Caco-2 (cell line): ENCODE data around the gene PSMC5. TPM values are rescaled to one million over a fixed set of nuclear protein-coding genes. Genes with fewer than 3 reads are reported as not detected.

ENCODE experiments used
- BruUV-seq: library from RNA; stranded (reverse); fragments of 400-500 nt; replicated peaks from 2 replicates; lab custom pipeline; 2021; lab: Mats Ljungman, UMichigan
- CTCF ChIA-PET: fragments of 300-600 bp; sonication (Branson Sonifier 250); formaldehyde crosslinking; loops from one replicate; lab custom pipeline; 2022; ENCODE audit warnings: antibody characterized with exemption; lab: Charles Lee
- POLR2A ChIA-PET: fragments of 300-600 bp; sonication (Branson Sonifier 250); formaldehyde crosslinking; loops from one replicate; lab custom pipeline; 2022; ENCODE audit warnings: antibody characterized with exemption; lab: Charles Lee
- DNase-seq, 2 experiments: peaks; one replicate each; pipeline versions ENCODE4 v3.0.0 to v3.0.0-alpha.2; 2020 to 2022
- H3K27me3 ChIP-seq: replicated peaks from 2 replicates; pipeline ENCODE4 v1.6.0; 2011; ENCODE audit warnings: low read length; ENCODE audit not compliant: control insufficient read depth, insufficient read depth
- H3K36me3 ChIP-seq: 2 replicates; pipeline ENCODE4 v1.5.1; 2011; ENCODE audit warnings: low read length; ENCODE audit not compliant: control insufficient read depth, insufficient read depth
- H3K4me1 ChIP-seq: fragments of 250-450 bp; sonication (Bioruptor Pico); 2 replicates; pipeline ENCODE4 v1.5.1; 2020; ENCODE audit warnings: mild to moderate bottlenecking
- H3K4me3 ChIP-seq: 2 replicates; pipeline ENCODE4 v1.5.1; 2011; ENCODE audit warnings: low read depth, mild to moderate bottlenecking, control low read depth, low read length
- H3K9me3 ChIP-seq: fragments of 250-450 bp; sonication (Bioruptor Pico); 2 replicates; pipeline ENCODE4 v1.5.1; 2020; ENCODE audit warnings: mild to moderate bottlenecking, moderate library complexity
- H3K27ac Mint-ChIP-seq: one replicate; pipeline ENCODE4 v1.8.0; 2022; ENCODE audit warnings: mixed read lengths; ENCODE audit not compliant: unreplicated experiment
- H3K27me3 Mint-ChIP-seq: one replicate; pipeline ENCODE4 v1.8.0; 2022; ENCODE audit warnings: mixed read lengths; ENCODE audit not compliant: insufficient read depth, unreplicated experiment
- H3K36me3 Mint-ChIP-seq: one replicate; pipeline ENCODE4 v1.8.0; 2022; ENCODE audit warnings: mild to moderate bottlenecking, mixed read lengths; ENCODE audit not compliant: insufficient read depth, unreplicated experiment
- H3K4me1 Mint-ChIP-seq: one replicate; pipeline ENCODE4 v1.8.0; 2022; ENCODE audit warnings: low read depth, mixed read lengths; ENCODE audit not compliant: unreplicated experiment
- H3K4me3 Mint-ChIP-seq: one replicate; pipeline ENCODE4 v1.8.0; 2022; ENCODE audit warnings: mild to moderate bottlenecking, moderate library complexity, mixed read lengths; ENCODE audit not compliant: unreplicated experiment
- H3K9me3 Mint-ChIP-seq: one replicate; pipeline ENCODE4 v1.8.0; 2022; ENCODE audit warnings: mixed read lengths; ENCODE audit not compliant: unreplicated experiment
- CTCF ChIP-seq, 2 experiments: fragments of 200-600 bp in 1 of 2; IDR thresholded peaks; 1 replicate in 1 of 2; 2 replicates in 1 of 2; pipeline versions ENCODE4 v1.5.1 to v1.8.0; 2011 to 2022; ENCODE audit warnings: antibody characterized with exemption in 1 of 2, control low read depth in 1 of 2, inconsistent platforms in 1 of 2, low read depth in 1 of 2, low read length in 1 of 2, mild to moderate bottlenecking in 1 of 2, moderate library complexity in 1 of 2; ENCODE audit not compliant: insufficient read depth in 1 of 2, severe bottlenecking in 1 of 2, unreplicated experiment in 1 of 2
- intact Hi-C: fragments of 100-400 bp; cut with micrococcal nuclease; formaldehyde crosslinking; loops from one replicate; pipeline ENCODE4 v1.10.0; 2022; ENCODE audit not compliant: unreplicated experiment
- total RNA-seq: library from RNA; stranded (reverse); gene quantifications from 2 replicates; pipeline ENCODE4 v1.2.3, GENCODE V29; 2022

PSMC5 gene
- total RNA-seq, 1 experiment from 2014 or later = 197 TPM

- ChIA-PET POLR2A (no interaction called here), CTCF (interaction anchor here (0.6 to 0.9 kb wide), 3 partner anchors 11 to 1215 kb away, joined by 3 to 4 read pairs (median 3); no protein-coding TSS in a partner anchor)
- BruUV-seq = no TSS peak
- peak in 1 of 2 experiments; percentile 32 for DNase-seq
- Mint-ChIP-seq H3K27me3 (no peaks in the 10 kb centered on the region), H3K4me1 (peaks cover 17% of the 10 kb centered on the region), H3K27ac (peak overlapping the region; percentile 15), H3K9me3 (no peaks in the 10 kb centered on the region), H3K4me3 (no peak overlapping the region), H3K36me3 (peaks cover 97% of the 10 kb centered on the region)
- Histone ChIP-seq H3K9me3 (no peaks in the 10 kb centered on the region), H3K4me1 (peaks cover 16% of the 10 kb centered on the region; the same call in 1 of the 2 replicates), H3K36me3 (peaks cover 12% of the 10 kb centered on the region), H3K4me3 (no peak overlapping the region), H3K27me3 (no peaks in the 10 kb centered on the region)
- TF ChIP-seq CTCF (IDR thresholded peaks at IDR 0.05; ENCODE audit: insufficient read depth in 1 of 2, low read depth in 1 of 2, low read length in 1 of 2, severe bottlenecking in 1 of 2, unreplicated experiment in 1 of 2) = no peak
- intact Hi-C loops = no loop called here
These were observed 3.0 kb downstream of the PSMC5 start for GRCh38 chr17:63830278-63830677.

GRCh38 chr17:63830904-63831491 is 3.8 kb downstream of the PSMC5 start:
- intact Hi-C loops = no loop called here
- TF ChIP-seq CTCF (IDR thresholded peaks at IDR 0.05; ENCODE audit: insufficient read depth in 1 of 2, low read depth in 1 of 2, low read length in 1 of 2, severe bottlenecking in 1 of 2, unreplicated experiment in 1 of 2) = no peak
- Histone ChIP-seq H3K4me1 (peaks cover 10% of the 10 kb centered on the region; the same call in 1 of the 2 replicates), H3K9me3 (no peaks in the 10 kb centered on the region), H3K27me3 (no peaks in the 10 kb centered on the region), H3K4me3 (no peak overlapping the region), H3K36me3 (peaks cover 12% of the 10 kb centered on the region)
- no peaks in the 10 kb centered on the region for H3K9me3 Mint-ChIP-seq
- no peaks in the 10 kb centered on the region for H3K27me3 Mint-ChIP-seq
- peaks cover 17% of the 10 kb centered on the region for H3K4me1 Mint-ChIP-seq
- TSS peak; percentile 36 for BruUV-seq
- CTCF ChIA-PET = interaction anchor here (0.6 kb wide), 2 partner anchors 50 to 1215 kb away, joined by 3 read pairs; no protein-coding TSS in a partner anchor
- H3K36me3 Mint-ChIP-seq = peaks cover 97% of the 10 kb centered on the region
- no peak overlapping the region for H3K4me3 Mint-ChIP-seq
- no peak for DNase-seq
- H3K27ac Mint-ChIP-seq = peak overlapping the region; percentile 15
- POLR2A ChIA-PET = interaction anchor here (0.6 kb wide), 1 partner anchor 21 kb away, joined by 5 read pairs; no protein-coding TSS in a partner anchor

GRCh38 chr17:63831505-63831904 is 4.3 kb downstream of the PSMC5 start:
- H3K27ac Mint-ChIP-seq = no peak overlapping the region
- ChIA-PET POLR2A (no interaction called here), CTCF (no interaction called here)
- DNase-seq = no peak
- H3K36me3 ChIP-seq = peaks cover 12% of the 10 kb centered on the region
- no peak overlapping the region for H3K4me3 Mint-ChIP-seq
- no peak overlapping the region for H3K4me3 ChIP-seq
- H3K36me3 Mint-ChIP-seq = peaks cover 97% of the 10 kb centered on the region
- no peaks in the 10 kb centered on the region for H3K9me3 ChIP-seq
- 0 out of 2 replicates have a peak, but pooled peaks cover 8% of the 10 kb centered on the region for H3K4me1 ChIP-seq
- intact Hi-C loops = no loop called here
- H3K27me3 ChIP-seq = no peaks in the 10 kb centered on the region
- H3K27me3 Mint-ChIP-seq = no peaks in the 10 kb centered on the region
- BruUV-seq = no TSS peak
- no peak for TF ChIP-seq CTCF (IDR thresholded peaks at IDR 0.05; ENCODE audit: insufficient read depth in 1 of 2, low read depth in 1 of 2, low read length in 1 of 2, severe bottlenecking in 1 of 2, unreplicated experiment in 1 of 2)
- H3K4me1 Mint-ChIP-seq = peaks cover 17% of the 10 kb centered on the region
- H3K9me3 Mint-ChIP-seq = no peaks in the 10 kb centered on the region
